GM12801 (cell line): ENCODE measurements around the gene TMSB4X.

Experiments
- CTCF ChIP-seq: IDR thresholded peaks from one replicate; pipeline ENCODE4 v1.5.1; 2011; ENCODE audit warnings: control low read depth; ENCODE audit not compliant: insufficient read length; ENCODE audit errors: extremely low read depth

TMSB4X gene

GRCh38 chrX:12992544-12993118 lies 17.7 kb downstream of the TMSB4X start:
- TF ChIP-seq CTCF, result no peak

- no peak for TF ChIP-seq CTCF
Measured at GRCh38 chrX:12993826-12994225, 18.9 kb downstream of the TMSB4X start.

- no peak for TF ChIP-seq CTCF
Measured at GRCh38 chrX:12994321-12994720, 19.4 kb downstream of the TMSB4X start.

- TF ChIP-seq CTCF, result no peak
Measured at GRCh38 chrX:12996934-12997435, 22.1 kb downstream of the TMSB4X start.

- TF ChIP-seq CTCF, result no peak
Measured at GRCh38 chrX:12997906-12998687, 23.2 kb downstream of the TMSB4X start.

GRCh38 chrX:12999422-12999821 lies 24.5 kb downstream of the TMSB4X start:
- no peak for TF ChIP-seq CTCF

GRCh38 chrX:13000301-13000811 lies 25.4 kb downstream of the TMSB4X start:
- TF ChIP-seq CTCF, result no peak
